T follicular helper cell (primary cell): ENCODE data around the gene SMYD1.

Source experiments
- DNase-seq: peaks from one replicate; pipeline ENCODE4 v3.0.0-alpha.2; 2020; ENCODE audit warnings: low read depth

SMYD1 gene

DNA sequence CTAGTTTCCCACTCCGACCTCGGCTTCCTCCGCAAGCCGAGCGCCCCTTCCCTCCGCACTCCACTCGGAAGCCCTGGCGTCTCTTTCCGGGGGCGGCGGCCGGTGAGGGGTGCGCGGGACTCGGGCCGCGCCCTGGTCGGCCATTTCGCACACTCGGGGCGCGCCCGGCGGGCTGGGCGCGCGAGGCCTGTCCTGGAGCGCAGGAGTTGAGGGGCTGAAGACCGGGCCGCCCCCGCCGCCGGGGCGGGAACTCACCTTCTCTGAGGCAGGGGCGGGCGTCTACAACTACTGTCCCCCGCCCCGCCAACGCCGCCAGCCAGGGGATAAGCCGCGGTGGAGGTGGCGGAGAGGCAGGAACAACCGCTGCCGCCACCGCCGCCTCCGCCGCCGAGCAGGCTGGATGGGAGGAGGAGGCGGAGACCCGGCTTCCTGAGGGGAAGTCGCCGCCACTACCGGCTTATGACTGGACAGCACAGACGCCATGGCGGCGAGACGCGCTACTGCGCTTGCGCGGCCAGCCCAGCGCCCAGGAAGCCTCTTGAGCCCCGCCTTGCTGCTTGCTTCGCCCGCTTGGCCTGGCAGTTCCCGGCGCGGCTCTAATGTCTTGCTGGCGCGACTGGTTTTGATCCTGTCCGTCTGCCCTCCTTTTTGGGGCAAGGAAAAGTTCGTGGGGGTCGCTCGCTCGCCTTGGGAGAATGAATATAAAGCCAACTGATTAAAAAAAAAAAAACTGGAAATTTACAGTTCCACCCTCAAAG, 12.1 kb upstream of the SMYD1 start, which contains the start of gene KRCC1:
Gene KRCC1 (minus strand): TSS at position 413 of the 758 bp plus-strand sequence. CDS start 27,220 bp downstream, outside the sequence.
- peak; percentile 90 for DNase-seq

DNA sequence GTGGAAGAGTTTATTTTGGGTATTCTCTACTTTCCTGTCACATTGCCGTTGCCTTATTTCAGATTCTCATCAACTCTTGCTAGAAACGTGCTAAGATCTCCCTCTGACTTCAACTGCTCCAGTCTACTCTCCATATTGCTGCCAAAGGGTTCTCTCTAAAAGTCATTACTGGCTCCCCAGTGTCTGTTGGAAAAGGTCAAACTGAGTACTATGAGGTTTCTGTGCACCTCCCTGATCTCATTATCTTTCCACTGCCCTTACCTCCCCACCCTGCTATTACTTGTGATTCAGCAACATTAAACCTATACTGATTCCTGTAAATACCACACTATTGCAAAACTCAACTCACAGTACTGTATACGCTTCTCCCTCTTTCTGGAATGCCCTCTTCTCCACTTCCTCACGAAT, 10.2 kb upstream of the SMYD1 start:
- no peak for DNase-seq

DNA sequence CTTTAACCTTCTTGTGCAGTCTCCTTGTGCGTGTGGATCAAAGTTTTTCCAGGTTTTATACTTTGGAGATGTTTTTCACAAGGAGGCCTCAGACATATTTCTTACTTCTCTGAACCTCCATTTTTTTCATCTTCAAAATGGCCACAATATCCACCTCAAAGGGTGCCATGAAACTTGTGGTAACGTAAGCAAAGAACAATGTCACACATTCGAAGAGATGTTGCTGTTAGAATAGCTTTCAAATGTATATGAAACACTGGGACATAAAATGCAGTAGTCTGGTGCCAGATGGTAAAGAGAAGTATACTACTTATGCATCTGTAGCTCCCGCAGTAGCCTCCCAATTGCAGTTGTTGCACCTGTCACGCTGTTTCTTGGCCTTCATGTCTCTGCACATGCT, 9.4 kb upstream of the SMYD1 start:
- DNase-seq: no peak

DNA sequence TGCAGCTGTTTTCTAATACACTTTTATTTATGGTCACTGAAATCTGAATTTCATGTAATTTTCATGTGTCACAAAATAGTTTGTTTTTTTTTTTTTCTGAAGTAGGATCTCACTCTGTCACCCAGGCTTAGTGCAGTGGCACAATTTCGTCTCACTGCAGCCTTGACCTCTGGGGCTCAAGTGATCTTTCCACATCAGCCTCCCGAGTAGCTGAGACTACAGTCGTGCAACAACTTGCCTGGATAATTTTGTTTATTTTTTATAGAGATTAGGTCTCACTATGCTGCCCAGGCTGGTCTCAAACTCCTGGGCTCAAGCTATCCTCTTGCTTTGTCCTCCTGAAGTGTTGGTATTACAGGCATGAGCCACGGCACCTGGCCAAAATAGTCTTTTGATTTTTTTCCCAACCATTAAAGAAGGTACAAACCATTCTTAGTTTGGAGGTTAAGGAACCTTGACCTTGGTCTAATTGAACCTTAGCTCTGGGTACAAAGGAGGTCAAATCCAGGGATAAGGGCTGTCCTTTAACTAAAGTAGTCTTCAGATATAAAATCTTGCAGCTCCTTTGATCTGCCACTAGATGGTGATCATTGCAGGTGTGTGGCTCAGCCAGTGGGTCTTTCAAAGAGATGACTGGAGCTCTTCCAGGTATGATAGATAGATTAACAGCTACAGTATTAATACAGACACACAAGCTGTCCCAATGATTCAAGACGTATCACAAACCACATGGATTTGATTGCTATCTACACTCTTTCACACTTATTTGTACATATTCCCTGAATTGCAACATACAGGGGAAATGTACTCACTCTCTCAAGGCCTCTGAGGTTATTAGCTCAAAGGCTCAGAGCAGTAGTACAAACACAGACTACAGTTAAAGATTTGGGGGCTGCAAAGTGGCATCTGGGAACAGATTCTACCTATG, 7.4 kb upstream of the SMYD1 start:
- DNase-seq: no peak

DNA sequence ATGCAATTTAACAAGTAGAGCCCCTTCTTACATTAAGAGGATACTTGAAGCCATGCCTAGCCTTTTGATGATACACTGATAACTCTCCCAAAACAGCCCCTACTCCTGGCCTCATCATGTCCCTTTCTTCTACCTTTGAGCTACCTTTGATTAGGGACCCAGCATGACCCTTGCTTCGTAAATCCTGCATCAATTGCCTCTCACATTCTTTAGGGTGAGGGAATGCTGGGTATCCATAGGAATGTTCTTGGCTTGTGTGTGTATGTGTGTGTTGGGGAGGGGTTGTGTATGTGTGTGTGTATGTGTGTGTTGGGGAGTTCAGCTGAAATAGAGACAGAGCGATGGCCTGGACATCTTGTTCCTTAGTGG, 6.7 kb upstream of the SMYD1 start:
- DNase-seq: no peak

DNA sequence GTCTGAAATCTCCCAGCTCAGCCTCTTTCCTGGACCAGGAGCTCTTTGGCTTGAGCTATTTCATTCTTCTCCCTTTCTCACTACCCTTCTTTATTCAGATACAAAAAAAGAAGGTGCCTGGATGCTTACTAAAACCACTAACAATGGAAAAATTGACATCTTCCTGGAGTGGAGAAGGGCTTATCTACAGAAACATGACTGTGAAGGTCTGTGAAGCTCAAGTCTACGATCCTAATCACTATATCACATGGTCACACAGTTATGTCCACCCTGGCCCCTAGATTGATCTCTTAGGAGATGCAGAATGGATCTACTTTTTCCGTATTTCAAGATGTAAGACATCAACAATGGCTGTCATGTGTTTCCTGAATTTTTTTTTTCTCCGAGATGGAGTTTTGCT, 6.3 kb upstream of the SMYD1 start:
- DNase-seq: no peak

DNA sequence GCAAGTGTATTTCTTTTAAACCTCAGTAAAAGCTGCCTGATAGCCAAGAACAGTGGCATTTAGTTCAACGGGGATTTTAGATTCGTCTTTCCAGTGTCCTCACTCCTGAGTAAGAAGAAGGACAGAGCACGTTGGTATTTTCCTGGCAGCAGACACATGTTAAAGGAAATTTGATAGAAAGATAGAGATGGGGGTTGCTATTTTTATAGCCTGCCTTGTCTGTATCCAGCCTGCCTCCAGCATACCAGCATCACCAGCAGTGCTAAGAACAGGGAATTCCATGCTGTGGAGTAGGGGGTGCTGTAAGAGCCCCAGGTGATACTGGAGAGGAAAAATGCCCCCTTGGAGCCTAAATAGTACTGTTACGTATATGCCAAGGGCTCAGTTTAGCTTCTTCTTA, 1.1 kb upstream of the SMYD1 start:
- no peak for DNase-seq

DNA sequence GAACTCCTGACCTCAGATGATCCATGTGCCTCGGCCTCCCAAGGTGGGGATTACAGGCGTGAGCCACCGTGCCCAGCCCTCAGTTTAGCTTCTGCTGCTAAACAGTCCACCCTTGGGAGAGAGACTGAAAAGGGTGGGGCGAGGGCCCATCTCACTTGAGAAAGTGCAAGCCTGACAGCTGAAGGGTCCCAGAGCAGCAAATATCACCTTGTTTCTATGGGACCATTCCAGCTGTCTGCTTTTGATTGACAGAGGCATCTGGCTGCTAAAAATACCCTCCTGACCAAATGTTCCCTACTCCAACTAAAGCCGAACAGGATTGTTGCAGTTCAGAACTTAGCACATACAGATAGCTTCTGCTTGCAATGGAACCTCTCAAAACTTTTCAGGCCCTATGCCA, 436 bp upstream of the SMYD1 start:
- no peak for DNase-seq

DNA sequence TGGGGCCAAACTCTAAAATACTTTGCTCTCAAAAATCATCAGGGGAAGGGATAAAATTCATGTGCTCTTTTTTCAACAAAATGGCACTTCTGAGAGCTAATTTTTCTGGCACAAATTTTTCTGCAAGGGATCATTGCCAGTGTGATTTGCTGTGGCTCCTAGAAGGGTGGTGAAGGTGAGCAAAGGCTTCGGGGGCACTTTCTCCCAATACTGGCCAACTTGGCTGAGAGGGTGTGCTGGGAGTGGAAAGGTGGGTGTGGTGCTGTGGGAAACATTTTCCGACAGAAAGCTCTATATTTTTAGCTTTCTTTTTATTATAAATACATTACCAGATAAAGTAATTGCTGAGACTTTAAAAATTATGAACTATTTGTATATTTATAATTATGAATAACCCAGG, 419 bp downstream of the SMYD1 start:
- no peak for DNase-seq

DNA sequence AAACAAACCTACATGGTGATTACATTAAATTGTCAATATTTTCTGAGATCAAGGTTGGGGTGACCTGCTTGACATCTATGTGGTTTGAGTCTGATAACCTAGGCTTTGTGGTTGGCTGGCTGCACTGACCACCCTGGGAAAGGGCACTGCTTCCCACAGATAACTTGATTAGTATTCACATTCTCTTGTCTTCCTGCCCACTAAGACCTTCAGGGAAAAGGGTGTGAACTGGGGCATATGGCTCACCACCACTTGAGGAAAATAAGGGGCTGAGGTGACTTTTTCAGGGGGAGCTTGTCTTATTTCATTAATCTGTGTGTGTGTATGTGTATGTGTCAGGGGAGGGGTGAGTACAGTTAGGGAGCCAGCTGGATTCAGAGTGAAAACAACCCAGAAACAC, 1.5 kb downstream of the SMYD1 start:
- DNase-seq: no peak

DNA sequence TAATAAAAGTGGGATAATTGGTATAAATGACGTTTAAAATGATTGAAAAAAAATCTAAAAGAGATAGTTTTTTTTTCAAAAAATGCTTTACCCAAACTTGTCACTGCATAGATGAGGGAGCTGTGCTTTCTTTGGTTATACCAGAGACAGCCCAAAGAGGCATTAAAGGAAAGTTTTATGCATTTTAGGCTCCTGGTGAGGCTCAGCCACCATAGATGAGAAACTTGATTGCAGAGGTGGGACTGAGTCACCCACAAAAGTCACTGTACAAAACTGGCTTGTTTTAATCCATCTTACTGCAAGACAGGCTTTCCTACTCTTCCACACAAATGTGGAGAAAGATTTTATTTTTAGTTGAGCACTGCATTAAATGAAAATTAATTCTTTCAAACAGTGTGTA, 2.4 kb downstream of the SMYD1 start:
- DNase-seq: no peak

DNA sequence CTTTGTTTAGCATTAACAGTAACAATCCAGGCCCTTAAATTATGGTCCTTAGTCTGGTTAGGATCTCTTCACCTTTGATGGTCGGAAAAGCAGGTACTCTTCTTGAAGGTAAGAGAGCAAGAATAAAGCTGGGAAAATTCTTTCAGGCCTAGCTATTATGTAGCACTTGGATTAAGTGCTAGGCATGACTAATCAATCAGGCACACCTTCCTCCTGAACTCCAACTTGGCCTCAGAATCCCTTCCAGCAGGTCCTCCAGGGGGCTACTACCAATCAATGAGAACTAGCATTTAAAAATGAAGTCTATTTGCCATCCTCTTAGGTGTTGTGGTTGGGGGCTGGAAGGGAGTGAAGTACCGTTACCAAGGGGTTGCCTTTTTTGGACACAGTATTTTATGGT, 3.7 kb downstream of the SMYD1 start:
- no peak for DNase-seq

DNA sequence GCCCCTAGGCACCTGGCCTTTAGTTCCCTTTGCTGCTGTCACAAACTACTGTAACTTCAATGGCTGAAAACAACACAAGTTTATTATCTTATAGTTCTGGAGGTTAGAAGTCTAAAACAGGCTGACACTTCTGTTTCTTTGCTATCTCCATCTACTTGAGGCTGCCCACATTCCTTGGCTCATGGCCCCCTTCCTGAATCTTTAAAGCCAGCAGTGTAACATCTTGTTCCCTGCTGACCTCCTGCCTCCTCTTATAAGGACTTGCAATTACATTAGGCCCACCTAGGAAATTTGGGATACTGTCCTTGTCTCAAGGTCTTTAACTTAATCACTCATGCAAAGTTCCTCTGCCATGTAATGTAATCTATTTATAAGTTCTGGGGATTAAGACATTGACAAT, 6.5 kb downstream of the SMYD1 start:
- no peak for DNase-seq

DNA sequence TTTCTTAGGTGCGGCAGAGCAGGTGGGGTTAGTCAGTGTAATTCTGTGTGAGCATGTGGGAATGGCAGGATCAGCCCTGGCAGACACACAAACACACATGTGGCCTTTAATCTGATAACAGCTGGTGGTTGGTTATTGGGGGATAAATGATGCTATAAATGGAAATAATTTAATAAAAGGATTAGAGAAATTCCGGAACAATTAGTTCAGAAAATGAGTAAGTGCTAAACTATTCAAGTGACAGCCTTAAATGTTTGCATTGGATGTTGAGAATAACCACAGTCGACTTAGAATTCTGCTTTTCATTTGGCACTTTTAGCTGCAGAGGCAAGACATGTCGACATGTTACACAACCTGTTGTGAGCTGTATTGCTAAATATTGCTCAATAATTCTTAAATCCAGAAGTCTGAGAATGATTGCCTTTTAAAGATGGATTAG, 7.2 kb downstream of the SMYD1 start:
- DNase-seq: no peak

DNA sequence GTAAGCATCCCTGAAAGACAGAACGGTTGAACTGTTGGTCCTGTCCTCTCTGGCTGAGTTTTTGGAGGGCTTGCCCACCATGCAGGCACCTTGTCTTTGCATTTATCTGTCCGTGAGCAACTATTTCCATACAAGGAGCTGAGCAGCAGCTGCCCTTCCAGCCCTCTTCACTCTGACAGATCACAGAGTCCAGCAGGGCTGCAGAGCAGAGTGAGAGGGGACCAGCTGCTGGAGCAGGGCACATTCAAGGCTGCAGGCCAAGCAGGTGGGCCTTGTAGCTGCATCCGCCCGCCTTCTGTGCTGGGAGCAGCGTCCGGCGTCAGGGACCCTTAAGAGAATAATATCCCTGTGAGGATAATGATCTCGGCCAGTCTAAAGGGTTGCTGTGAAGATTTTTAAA, 9.5 kb downstream of the SMYD1 start:
- no peak for DNase-seq

DNA sequence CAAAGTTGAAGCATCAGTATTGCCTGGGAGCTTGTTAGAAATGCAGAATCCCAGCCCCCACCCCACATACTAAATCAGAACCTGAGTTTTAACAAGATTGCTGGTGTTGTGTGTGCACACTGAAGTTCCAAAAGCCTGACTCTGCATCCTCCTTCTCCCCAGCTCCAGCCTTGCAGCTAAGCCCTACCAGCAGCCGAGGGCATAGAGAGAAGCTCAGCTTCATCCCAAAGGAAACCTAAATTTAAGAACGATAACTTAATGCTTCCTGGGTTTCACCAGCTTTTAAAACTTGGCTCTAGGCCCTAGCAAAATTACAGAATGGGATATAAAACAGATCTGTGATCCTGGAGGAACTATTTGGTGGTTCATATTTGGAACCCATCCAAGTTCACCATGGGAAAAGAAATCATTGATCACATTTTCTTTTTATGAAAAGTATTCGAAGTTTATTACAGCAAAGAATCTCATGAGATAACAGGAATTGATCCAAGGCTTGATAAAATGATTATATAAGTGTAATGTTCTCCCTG, 11.1 kb downstream of the SMYD1 start:
- no peak for DNase-seq

DNA sequence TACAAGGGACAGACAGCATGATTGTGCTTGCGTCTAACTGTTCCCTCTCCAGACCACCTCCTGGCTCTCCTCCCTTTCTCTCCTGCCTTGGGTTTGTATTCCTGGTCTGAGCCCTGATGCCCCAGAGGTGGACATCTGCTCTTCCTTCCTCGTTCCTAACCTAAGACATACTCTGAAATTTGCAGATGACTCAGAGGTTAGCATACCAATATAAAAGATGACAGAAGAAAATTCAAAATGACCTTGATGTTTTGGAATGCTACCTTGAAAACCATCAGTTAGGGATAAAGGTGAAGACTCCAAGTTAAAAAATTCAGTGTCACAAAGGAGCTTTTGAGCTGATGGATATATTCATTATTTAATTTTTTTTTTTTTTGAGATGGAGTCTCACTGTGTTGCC, 12.9 kb downstream of the SMYD1 start:
- DNase-seq: no peak

DNA sequence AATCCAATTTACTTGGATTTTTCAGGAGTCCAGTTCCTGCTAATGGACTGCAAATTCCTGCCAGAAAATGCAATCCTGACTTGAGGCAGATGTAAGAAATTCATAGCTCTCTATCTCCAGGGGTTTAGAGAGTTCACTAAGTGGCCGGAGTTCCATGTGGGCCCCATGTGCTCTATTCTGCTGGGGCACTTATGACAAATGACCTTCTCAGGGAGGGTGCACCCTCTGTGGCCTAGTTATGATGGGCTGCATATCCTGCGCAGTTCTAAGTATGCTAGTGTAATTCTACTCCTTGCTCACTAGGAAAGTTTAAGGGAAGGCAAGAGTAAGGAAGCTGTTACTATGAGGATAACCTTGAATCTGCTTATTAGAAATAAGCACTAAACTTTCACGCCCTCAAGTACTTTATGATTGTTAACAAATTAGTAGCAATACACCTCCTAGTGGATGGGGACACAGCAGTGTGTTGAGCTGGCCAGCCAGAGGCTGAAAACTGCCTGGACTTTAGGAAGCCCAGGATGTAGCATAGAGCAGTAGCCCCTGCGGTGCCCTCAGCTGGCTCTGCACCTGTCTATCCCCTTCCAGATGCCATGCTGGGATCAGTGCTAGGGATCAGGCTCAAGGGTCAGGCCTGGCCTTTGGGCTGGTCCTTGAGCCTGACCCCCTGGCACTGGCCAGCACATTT, 14.4 kb downstream of the SMYD1 start:
- no peak for DNase-seq

DNA sequence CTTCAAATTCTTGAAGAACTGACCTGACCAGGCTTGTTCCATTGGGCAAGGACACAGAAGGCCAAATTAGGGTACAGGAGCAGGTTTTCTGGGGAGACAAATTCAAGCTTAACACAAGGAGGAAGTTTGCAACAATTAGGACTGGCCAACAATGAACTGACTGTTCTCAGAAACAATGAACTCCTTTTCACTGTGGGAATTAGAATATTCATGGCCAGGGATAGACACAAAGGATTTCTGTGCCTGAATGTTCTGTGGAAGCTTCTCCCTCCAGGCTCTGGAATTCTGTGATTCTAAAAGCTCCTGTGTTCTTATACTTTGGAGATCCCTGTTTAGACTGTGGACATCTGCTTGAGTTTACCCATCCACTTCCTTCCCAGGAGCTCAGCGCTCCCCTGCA, 15.2 kb downstream of the SMYD1 start:
- no peak for DNase-seq

DNA sequence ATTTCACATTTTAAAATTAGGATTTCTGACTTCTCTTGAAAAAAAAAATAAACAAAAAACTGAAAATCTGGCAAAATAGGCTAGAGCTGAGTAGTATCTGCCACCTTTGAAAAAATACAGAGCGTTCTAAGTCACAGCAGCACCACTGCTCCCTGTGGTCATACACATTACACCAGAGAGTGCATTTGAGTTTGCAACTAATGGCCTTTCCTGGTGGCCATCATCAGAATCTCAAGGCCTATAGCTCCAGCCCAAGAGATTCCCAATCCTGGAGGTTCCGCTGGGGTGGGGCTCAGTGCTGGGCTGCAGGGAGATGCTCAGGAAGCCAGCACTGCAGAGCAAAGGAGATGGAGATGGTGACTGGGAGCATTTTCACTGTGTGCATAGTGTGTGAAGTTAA, 17.5 kb downstream of the SMYD1 start:
- DNase-seq: no peak

DNA sequence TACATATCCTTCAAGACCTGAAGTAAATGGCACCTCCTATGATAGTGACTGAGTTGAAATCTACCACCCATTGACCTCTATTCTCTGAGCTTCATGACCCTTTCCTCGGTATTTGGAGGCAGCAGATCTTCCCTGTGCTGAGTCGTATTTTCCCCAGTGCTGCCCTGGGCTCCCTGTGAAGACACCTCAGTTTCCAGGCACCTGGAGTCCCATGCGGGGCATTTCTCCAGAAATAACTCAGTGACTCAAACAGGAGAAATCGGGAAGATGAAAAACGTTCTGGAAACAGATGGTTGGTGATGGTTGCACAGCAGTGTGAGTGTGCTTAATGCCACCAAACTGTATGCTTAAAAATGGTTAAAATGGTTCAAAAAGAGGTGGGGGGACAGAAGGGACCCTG, 18.0 kb downstream of the SMYD1 start:
- no peak for DNase-seq

DNA sequence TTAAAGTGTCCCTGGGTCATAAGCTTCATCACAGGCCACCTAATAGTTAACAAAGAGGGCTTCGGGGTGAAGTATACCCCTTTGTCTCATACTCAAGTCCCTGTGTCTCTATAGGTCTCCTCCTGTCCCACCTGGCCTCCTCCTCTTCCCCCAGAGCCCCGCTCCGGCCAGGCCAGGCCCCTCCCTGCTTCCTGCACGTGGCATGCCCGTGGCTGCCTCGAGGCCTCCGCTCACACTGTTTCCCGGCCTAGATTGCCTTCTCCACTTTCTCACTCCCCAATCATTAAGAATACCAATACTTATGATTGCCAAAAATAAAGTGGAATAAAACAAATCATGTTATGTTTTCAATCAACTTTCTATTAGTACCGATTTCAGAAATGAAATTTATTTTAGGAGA, 18.8 kb downstream of the SMYD1 start:
- DNase-seq: no peak
